ENCODE results near the gene SDS. TPM values are rescaled to one million over a fixed set of nuclear protein-coding genes. Genes with fewer than 3 reads are reported as not detected.

The SDS gene
- total and polyA plus RNA-seq, 2 of the 13 experiments (the other 11 are each of a cell fraction or from before 2014, with no cell fraction given), result not detected

DNA sequence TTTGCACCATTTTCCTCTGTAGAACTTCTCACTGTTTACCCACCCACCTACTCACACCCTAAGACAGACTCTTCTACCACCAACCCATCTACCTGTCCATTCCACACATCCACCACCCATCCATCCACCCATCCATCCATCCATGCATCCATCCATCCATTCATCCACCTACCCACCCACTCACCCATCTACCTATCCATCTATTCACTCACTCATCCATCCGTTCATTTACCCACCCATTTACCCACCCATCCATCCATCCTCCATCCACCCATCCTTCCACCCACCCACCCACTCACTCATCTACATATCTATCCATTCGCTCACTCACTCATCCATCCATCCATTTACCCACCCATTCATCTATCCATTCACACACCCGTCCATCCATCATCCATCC, 30.2 kb downstream of the SDS start (continued):
- no peak for TF ChIP-seq MEIS2 (CRISPR knock-in tag; IDR thresholded peaks at IDR 0.05)

DNA sequence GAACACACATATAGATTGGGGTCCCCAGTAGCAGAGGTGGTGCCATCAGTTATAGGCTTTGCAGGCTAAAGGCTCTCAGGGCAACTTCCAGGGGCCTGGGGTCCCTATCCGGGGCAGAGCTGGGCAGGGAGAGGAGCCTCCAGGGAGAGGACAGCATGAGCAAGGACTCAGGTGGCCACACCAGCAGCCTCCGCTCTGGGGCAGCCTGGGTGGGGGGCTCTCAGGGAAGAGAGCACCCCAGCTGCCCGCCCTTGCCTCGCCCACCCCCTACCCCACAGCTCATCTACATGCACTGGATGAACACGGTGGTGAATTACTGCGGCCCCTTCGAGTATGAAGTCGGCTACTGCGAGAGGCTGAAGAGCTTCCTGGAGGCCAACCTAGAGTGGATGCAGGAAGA, 31.3 kb downstream of the SDS start:
- no peaks in the 10 kb centered on the region for H3K27me3 ChIP-seq (ENCODE audit: control insufficient read depth in 1 of 2, insufficient read depth in 2 of 2, low read length in 2 of 2)
- ChIA-PET CTCF (ENCODE audit: low intra/inter-chr PET ratio, low total read pairs) (no interaction called here), POLR2A (no interaction called here)
- intact Hi-C loops (cut with micrococcal nuclease; ENCODE audit: unreplicated experiment) (no loop called here), in situ Hi-C loops (cut with HindIII; ENCODE audit: extremely low pct_ligation_motif_present, low pct_unique_long_range_greater_than_20kb) (no loop called here)
- ATAC-seq (no peak), DNase-seq (ENCODE audit: low spot score) (no peak), FAIRE-seq (no peak)
- no peak overlapping the region for H3K27ac ChIP-seq (ENCODE audit: extremely low read length, insufficient read depth, low read length)
- H3K36me3 ChIP-seq (replicated peaks in 1 of 2; ENCODE audit: control insufficient read depth in 1 of 2, insufficient read depth in 2 of 2, low read length in 2 of 2), result peaks cover 9 to 33% of the 10 kb centered on the region in 2 experiments; a peak in 3 of 5 replicates
- H3K4me1 ChIP-seq (ENCODE audit: insufficient read depth, low read length), result no peaks in the 10 kb centered on the region
- no peaks in the 10 kb centered on the region for H3K79me2 ChIP-seq (ENCODE audit: insufficient read depth, low read length)
- no peaks in the 10 kb centered on the region for H3K9me3 ChIP-seq (ENCODE audit: low read length)
- BruUV-seq (replicated peaks), result no TSS peak
- H3K9ac ChIP-seq (ENCODE audit: insufficient read depth, low read depth, low read length), result no peak overlapping the region
- 91% methylated on average over 6 of the region's 9 CpGs for WGBS (ENCODE audit: low lambda C conversion rate)
- H3K4me3 ChIP-seq (replicated peaks in 1 of 3; ENCODE audit: insufficient read depth in 1 of 3, low read depth in 2 of 3, low read length in 3 of 3), result no peak overlapping the region
- no peak overlapping the region for H3K4me2 ChIP-seq (ENCODE audit: low read depth, low read length)
- TF ChIP-seq DNMT3B (CRISPR knock-in tag; conservative IDR thresholded peaks at IDR 0.05) (no peak), ZKSCAN5 (CRISPR knock-in tag; IDR thresholded peaks at IDR 0.05) (no peak), MTF2 (CRISPR knock-in tag; IDR thresholded peaks at IDR 0.05; ENCODE audit: borderline replicate concordance) (no peak), RFXAP (CRISPR knock-in tag; IDR thresholded peaks at IDR 0.05; ENCODE audit: borderline replicate concordance) (no peak)
- H2AFZ ChIP-seq (ENCODE audit: low read length), result no peak overlapping the region
- no peaks in the 10 kb centered on the region for H4K20me1 ChIP-seq (ENCODE audit: insufficient read depth, low read length)

DNA sequence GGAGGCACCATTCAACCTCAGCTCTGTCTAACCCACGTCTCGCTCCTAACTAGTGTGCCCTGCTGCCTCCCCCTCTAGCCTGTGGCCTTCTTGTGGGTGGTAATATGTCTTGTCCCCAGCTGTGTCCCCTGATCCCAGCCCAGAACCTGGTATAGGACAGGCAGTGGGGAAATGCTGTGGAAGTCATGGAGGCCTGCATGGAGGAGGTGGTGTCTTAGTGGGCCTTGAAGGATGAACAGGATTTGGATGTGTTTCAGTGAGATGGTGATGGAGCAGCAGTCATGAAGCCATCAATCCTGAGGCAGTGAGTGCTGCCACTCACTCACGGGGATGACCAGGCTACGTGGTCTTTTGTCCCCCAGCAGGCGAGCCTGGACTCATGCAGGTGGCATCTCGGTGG, 31.9 kb downstream of the SDS start:
- H3K9ac ChIP-seq (ENCODE audit: insufficient read depth, low read depth, low read length), result no peak overlapping the region
- no peak for FAIRE-seq
- H3K79me2 ChIP-seq (ENCODE audit: insufficient read depth, low read length), result no peaks in the 10 kb centered on the region
- no peaks in the 10 kb centered on the region for H3K4me1 ChIP-seq (ENCODE audit: insufficient read depth, low read length)
- DNase-seq (ENCODE audit: low spot score), result no peak
- H3K4me2 ChIP-seq (ENCODE audit: low read depth, low read length), result no peak overlapping the region
- WGBS (ENCODE audit: low lambda C conversion rate), result 100% methylated on average over 6 of the region's 6 CpGs
- H3K9me3 ChIP-seq (ENCODE audit: low read length), result no peaks in the 10 kb centered on the region
- ATAC-seq, result no peak
- TF ChIP-seq PRMT3 (CRISPR knock-in tag; IDR thresholded peaks at IDR 0.05; ENCODE audit: borderline replicate concordance, low read depth), result no peak
- peak; percentile 63 for TF ChIP-seq ZFP36 (IDR thresholded peaks at IDR 0.05; ENCODE audit: borderline replicate concordance, low read depth, low read length, partially characterized antibody)
- no peak for TF ChIP-seq ZNF136 (CRISPR knock-in tag; IDR thresholded peaks at IDR 0.05; ENCODE audit: low read depth)
- TF ChIP-seq ZSCAN21 (CRISPR knock-in tag; IDR thresholded peaks at IDR 0.05; ENCODE audit: borderline replicate concordance), result no peak
- no peaks in the 10 kb centered on the region for H3K27me3 ChIP-seq (ENCODE audit: control insufficient read depth in 1 of 2, insufficient read depth in 2 of 2, low read length in 2 of 2)
- H4K20me1 ChIP-seq (ENCODE audit: insufficient read depth, low read length), result no peaks in the 10 kb centered on the region
- H3K36me3 ChIP-seq (replicated peaks in 1 of 2; ENCODE audit: control insufficient read depth in 1 of 2, insufficient read depth in 2 of 2, low read length in 2 of 2), result peaks cover 9 to 30% of the 10 kb centered on the region in 2 experiments; a peak in 3 of 5 replicates
- intact Hi-C loops (cut with micrococcal nuclease; ENCODE audit: unreplicated experiment), result no loop called here
- no peak overlapping the region for H2AFZ ChIP-seq (ENCODE audit: low read length)
- no peak overlapping the region for H3K27ac ChIP-seq (ENCODE audit: extremely low read length, insufficient read depth, low read length)
- in situ Hi-C loops (cut with HindIII; ENCODE audit: extremely low pct_ligation_motif_present, low pct_unique_long_range_greater_than_20kb), result no loop called here
- CTCF ChIA-PET (ENCODE audit: low intra/inter-chr PET ratio, low total read pairs), result no interaction called here
- H3K4me3 ChIP-seq (replicated peaks in 1 of 3; ENCODE audit: insufficient read depth in 1 of 3, low read depth in 2 of 3, low read length in 3 of 3), result no peak overlapping the region
- POLR2A ChIA-PET, result no interaction called here
- BruUV-seq (replicated peaks), result no TSS peak
